K562 (cell line): ENCODE results near the gene SERPINB7. TPM values are rescaled to one million over a fixed set of nuclear protein-coding genes. Genes with fewer than 3 reads are reported as not detected.

ENCODE experiments used
- ATAC-seq: fragments of 200-7000 bp; cut with Tn5 transposase; 3 replicates; pipeline ENCODE4 v1.9.1; 2020; ENCODE audit warnings: moderate library complexity
- BruUV-seq: library from RNA; stranded (reverse); fragments of 400-500 nt; replicated peaks from 2 replicates; lab custom pipeline; 2021; lab: Mats Ljungman, UMichigan
- CTCF ChIA-PET: fragments of 300-600 bp; formaldehyde crosslinking; extraction: SDS; loops from one replicate; lab custom pipeline; 2021; ENCODE audit warnings: low intra/inter-chr PET ratio; lab: Yijun Ruan, JAX
- POLR2A ChIA-PET: fragments of 300-600, 350-650 bp; sonication (Branson Sonifier 250); formaldehyde crosslinking; extraction: SDS; loops from one replicate; lab custom pipeline; 2021; ENCODE audit warnings: antibody characterized with exemption, inconsistent platforms; lab: Yijun Ruan, JAX
- DNase-seq, 4 experiments: peaks; one replicate each; pipeline versions ENCODE4 v3.0.0 to v3.0.0-alpha.2; 2011 to 2018; ENCODE audit warnings: low spot score in 3 of 4, mixed read lengths in 3 of 4; ENCODE audit errors: extremely low read depth in 1 of 4
- FAIRE-seq: peaks from 2 replicates; lab custom pipeline; 2011; peaks lifted over from hg19 to GRCh38; lab: Jason Lieb, UNC
- H2AFZ ChIP-seq: 2 replicates; pipeline ENCODE4 v1.6.0; 2011; ENCODE audit warnings: low read depth, low read length, control low read depth, inconsistent platforms
- H3K27ac ChIP-seq: fragments of 200-600 bp; 3 replicates; pipeline ENCODE4 v1.8.0; 2011; ENCODE audit warnings: low read depth, mild to moderate bottlenecking, control low read depth, inconsistent platforms, low read length, moderate library complexity, mixed read lengths; ENCODE audit errors: extremely low read depth
- H3K27me3 ChIP-seq, 2 experiments: fragments of 300-600 bp in 1 of 2; 2 replicates in 1 of 2; 3 replicates in 1 of 2; pipeline versions ENCODE4 v1.6.0 to v1.8.0; 2011; ENCODE audit warnings: inconsistent platforms in 2 of 2, low read length in 2 of 2, mild to moderate bottlenecking in 1 of 2, mixed read lengths in 1 of 2, moderate library complexity in 1 of 2; ENCODE audit not compliant: control insufficient read depth in 2 of 2, insufficient read depth in 2 of 2
- H3K36me3 ChIP-seq: fragments of 300-600 bp; 3 replicates; pipeline ENCODE4 v1.8.0; 2011; ENCODE audit warnings: mild to moderate bottlenecking, low read length, inconsistent platforms; ENCODE audit not compliant: control insufficient read depth, insufficient read depth
- H3K4me1 ChIP-seq, 2 experiments: fragments of 200-600 bp in 1 of 2; replicated peaks in 1 of 2; 2 replicates in 1 of 2; 3 replicates in 1 of 2; pipeline versions ENCODE4 v1.5.1 to v1.8.0; 2011; ENCODE audit warnings: inconsistent platforms in 2 of 2, low read length in 2 of 2, mild to moderate bottlenecking in 1 of 2, mixed read lengths in 1 of 2, moderate library complexity in 1 of 2; ENCODE audit not compliant: control insufficient read depth in 2 of 2, insufficient read depth in 2 of 2
- H3K4me2 ChIP-seq: 2 replicates; pipeline ENCODE4 v1.6.1; 2011; ENCODE audit warnings: low read length, control low read depth, inconsistent platforms, mixed read lengths; ENCODE audit not compliant: insufficient read depth
- H3K4me3 ChIP-seq: fragments of 200-600 bp; sonication (generic), shearing (Covaris generic); 2 replicates; pipeline ENCODE4 v1.5.1; 2016; ENCODE audit warnings: control low read depth, inconsistent platforms
- H3K79me2 ChIP-seq: fragments of 200-600 bp; 3 replicates; pipeline ENCODE4 v1.8.0; 2011; ENCODE audit warnings: low read length, inconsistent platforms; ENCODE audit not compliant: control insufficient read depth, insufficient read depth
- H3K9ac ChIP-seq, 2 experiments: 2 replicates each; pipeline versions ENCODE4 v1.6.0 to v1.6.1; 2011; ENCODE audit warnings: low read depth in 2 of 2, low read length in 2 of 2, control low read depth in 1 of 2, inconsistent platforms in 1 of 2, mild to moderate bottlenecking in 1 of 2, mixed read lengths in 1 of 2; ENCODE audit not compliant: insufficient read depth in 1 of 2
- H3K9me1 ChIP-seq: one replicate; pipeline ENCODE4 v1.6.0; 2011; ENCODE audit warnings: inconsistent platforms, mild to moderate bottlenecking, low read length, moderate library complexity; ENCODE audit not compliant: control insufficient read depth, insufficient read depth
- H3K9me3 ChIP-seq: replicated peaks from 2 replicates; pipeline ENCODE4 v1.5.1; 2011; ENCODE audit warnings: low read depth, low read length, inconsistent platforms; ENCODE audit not compliant: control insufficient read depth, insufficient read depth
- H4K20me1 ChIP-seq: replicated peaks from 2 replicates; pipeline ENCODE4 v1.6.1; 2011; ENCODE audit warnings: low read length, inconsistent platforms, mixed read lengths; ENCODE audit not compliant: control insufficient read depth, insufficient read depth
- FOXA3 ChIP-seq, 2 experiments: fragments of 450-650 bp in 1 of 2; sonication (generic) in 1 of 2; formaldehyde crosslinking; IDR thresholded peaks in 1 of 2; conservative IDR thresholded peaks in 1 of 2; 2 replicates each; pipeline versions ENCODE4 v1.4.0 to v1.8.0; 2020 to 2022; ENCODE audit warnings: mild to moderate bottlenecking in 2 of 2, missing genetic modification reagents in 1 of 2
- KLF1 ChIP-seq: fragments of 450-650 bp; IDR thresholded peaks from 2 replicates; pipeline ENCODE4 v1.6.1; 2016; ENCODE audit warnings: missing genetic modification characterization, missing compliant biosample characterization
- SMARCC2 ChIP-seq: fragments of 450-650 bp; IDR thresholded peaks from 2 replicates; pipeline ENCODE4 v1.6.1; 2017; ENCODE audit warnings: antibody characterized with exemption, moderate library complexity, mild to moderate bottlenecking, low read depth
- TAF1 ChIP-seq: IDR thresholded peaks from 2 replicates; pipeline ENCODE4 v1.6.1; 2011; ENCODE audit warnings: mild to moderate bottlenecking, low read length, moderate library complexity; ENCODE audit not compliant: insufficient read depth, control insufficient read depth, severe bottlenecking; ENCODE audit errors: extremely low read depth
- ZEB2 ChIP-seq: fragments of 450-650 bp; IDR thresholded peaks from 2 replicates; pipeline ENCODE4 v1.6.1; 2016
- ZNF584 ChIP-seq: fragments of 200-800 bp; sonication (Bioruptor generic); IDR thresholded peaks from 2 replicates; pipeline ENCODE4 v1.6.1; 2016; ENCODE audit warnings: low read depth, mild to moderate bottlenecking, missing genetic modification characterization, missing compliant biosample characterization
- ZSCAN32 ChIP-seq: fragments of 450-650 bp; formaldehyde crosslinking; IDR thresholded peaks from 2 replicates; pipeline ENCODE4 v1.4.0; 2020; ENCODE audit warnings: mild to moderate bottlenecking, moderate library complexity
- WGBS: fragments of 100-300 bp; shearing (Covaris generic); methylation state at CpG from one replicate; pipeline ENCODE4 v1.1.6; 2016; ENCODE audit warnings: low coverage, mixed read lengths; ENCODE audit not compliant: insufficient coverage; ENCODE audit errors: missing lambda C conversion rate; 5-methylcytosine and 5-hydroxymethylcytosine counted together
- in situ Hi-C: fragments of 300-500 bp; cut with MboI; formaldehyde crosslinking; loops from 4 replicates; pipeline ENCODE4 v1.15.0; 2018; ENCODE audit warnings: inconsistent platforms, mixed read lengths
- intact Hi-C: fragments of 100-400 bp; cut with micrococcal nuclease; formaldehyde crosslinking; loops from 2 replicates; pipeline ENCODE4 v1.14.2; 2022
- polyA plus RNA-seq, 8 experiments: library from polyadenylated mRNA; depleted of rRNA in 4 of 8; stranded (reverse) in 5 of 8; unstranded in 3 of 8; fragments of >200 nt; fragmentation: Nextera tagmentation in 2 of 8; fragmentation: Illumina TruSeq in 1 of 8; extraction: Ambion mirVana in 2 of 8; extraction: Trizol in 1 of 8; gene quantifications; 2 replicates each; pipeline versions ENCODE4 v1.2.1 to v1.2.3, GENCODE V29; 2011 to 2014; ENCODE audit warnings: inconsistent platforms in 1 of 8, missing spikeins in 1 of 8
- total RNA-seq, 7 experiments: library from RNA; depleted of rRNA in 6 of 7; stranded (reverse); fragments of >200 nt in 6 of 7; fragmentation: Illumina TruSeq in 2 of 7; extraction: Trizol in 2 of 7; gene quantifications; 2 replicates each; pipeline versions ENCODE4 v1.2.1 to v1.2.3, GENCODE V29; 2011 to 2021; ENCODE audit warnings: low replicate concordance in 1 of 7
- TF ChIP-seq, protein P1 (sequence below), 2 experiments: IDR thresholded peaks in 1 of 2; conservative IDR thresholded peaks in 1 of 2; 2 replicates each; pipeline ENCODE4 v1.6.1; 2016; ENCODE audit warnings: low read depth in 2 of 2, mild to moderate bottlenecking in 1 of 2, missing compliant biosample characterization in 1 of 2, missing genetic modification characterization in 1 of 2, moderate library complexity in 1 of 2
- TF ChIP-seq, protein P2 (sequence below), 2 experiments: IDR thresholded peaks; 2 replicates each; pipeline ENCODE4 v1.6.1; 2011; ENCODE audit warnings: borderline replicate concordance in 1 of 2, control low read depth in 1 of 2, low read depth in 1 of 2, low read length in 1 of 2, mild to moderate bottlenecking in 1 of 2, mixed read lengths in 1 of 2, moderate library complexity in 1 of 2; ENCODE audit not compliant: insufficient read depth in 1 of 2, insufficient read length in 1 of 2, poor library complexity in 1 of 2, severe bottlenecking in 1 of 2; ENCODE audit errors: extremely low read depth in 1 of 2
- TF ChIP-seq, protein P3 (sequence below): fragments of 450-650 bp; IDR thresholded peaks from 2 replicates; pipeline ENCODE4 v1.7.0; 2016; ENCODE audit warnings: borderline replicate concordance

Gene SERPINB7
- total and polyA plus RNA-seq, 9 of the 15 experiments (the other 6 are each of a cell fraction or from before 2014, with no cell fraction given): not detected

DNA sequence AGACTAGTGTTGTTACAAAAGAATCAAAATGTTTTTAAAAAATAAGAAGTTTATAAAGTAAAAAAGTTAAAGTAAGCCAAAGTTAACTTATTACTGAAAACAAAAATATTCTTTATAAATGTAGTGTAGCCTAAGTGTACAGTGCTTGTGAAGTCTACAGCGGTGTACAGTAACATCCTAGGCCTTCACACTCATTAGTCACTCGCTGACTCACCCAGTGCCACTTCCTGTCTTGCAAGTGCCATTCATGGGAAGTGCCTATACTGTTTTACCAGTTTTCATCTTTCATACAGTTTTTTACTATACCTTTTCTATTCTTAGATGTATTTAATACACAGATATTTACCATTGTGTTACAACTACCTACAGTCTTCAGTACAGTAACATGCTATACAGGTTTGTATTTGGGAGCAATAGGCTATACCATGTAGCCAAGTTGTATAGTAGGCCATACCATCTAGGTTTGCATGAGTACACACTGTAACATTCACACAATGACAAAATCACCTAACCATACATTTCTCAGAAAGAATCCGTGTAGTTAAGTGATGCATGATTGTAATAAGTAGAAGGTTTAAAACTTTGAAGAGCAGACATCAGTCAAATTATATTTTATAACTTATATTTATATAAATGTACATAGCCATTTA is 13.4 kb downstream of the SERPINB7 start:
- H3K9ac ChIP-seq: no peak overlapping the region
- H2AFZ ChIP-seq: no peak overlapping the region
- BruUV-seq: no TSS peak
- no peak overlapping the region for H3K4me3 ChIP-seq
- intact Hi-C loops: no loop called here
- H3K27me3 ChIP-seq: no peaks in the 10 kb centered on the region
- WGBS: 0% methylated on average over 3 of the region's 3 CpGs
- ATAC-seq (no peak), FAIRE-seq (no peak)
- no peaks in the 10 kb centered on the region for H3K4me1 ChIP-seq
- no peak overlapping the region for H3K27ac ChIP-seq
- POLR2A ChIA-PET: no interaction called here
- TF ChIP-seq TAF1: no peak
- TF ChIP-seq FOXA3 (CRISPR knock-in tag; conservative IDR thresholded peaks at IDR 0.05 in 1 of 2, IDR thresholded peaks at IDR 0.05 in 1 of 2): no peak
- TF ChIP-seq, protein P1, sequence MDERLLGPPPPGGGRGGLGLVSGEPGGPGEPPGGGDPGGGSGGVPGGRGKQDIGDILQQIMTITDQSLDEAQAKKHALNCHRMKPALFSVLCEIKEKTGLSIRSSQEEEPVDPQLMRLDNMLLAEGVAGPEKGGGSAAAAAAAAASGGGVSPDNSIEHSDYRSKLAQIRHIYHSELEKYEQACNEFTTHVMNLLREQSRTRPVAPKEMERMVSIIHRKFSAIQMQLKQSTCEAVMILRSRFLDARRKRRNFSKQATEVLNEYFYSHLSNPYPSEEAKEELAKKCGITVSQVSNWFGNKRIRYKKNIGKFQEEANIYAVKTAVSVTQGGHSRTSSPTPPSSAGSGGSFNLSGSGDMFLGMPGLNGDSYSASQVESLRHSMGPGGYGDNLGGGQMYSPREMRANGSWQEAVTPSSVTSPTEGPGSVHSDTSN (CRISPR knock-in tag; IDR thresholded peaks at IDR 0.05; ENCODE audit: low read depth): no peak
- TF ChIP-seq, protein P1 (tag; conservative IDR thresholded peaks at IDR 0.05; ENCODE audit: low read depth): no peak
- TF ChIP-seq KLF1 (tag): no peak
- TF ChIP-seq ZSCAN32 (CRISPR knock-in tag): no peak
- TF ChIP-seq SMARCC2: no peak
- no peak for TF ChIP-seq ZNF584 (CRISPR knock-in tag)
- TF ChIP-seq, protein P2, sequence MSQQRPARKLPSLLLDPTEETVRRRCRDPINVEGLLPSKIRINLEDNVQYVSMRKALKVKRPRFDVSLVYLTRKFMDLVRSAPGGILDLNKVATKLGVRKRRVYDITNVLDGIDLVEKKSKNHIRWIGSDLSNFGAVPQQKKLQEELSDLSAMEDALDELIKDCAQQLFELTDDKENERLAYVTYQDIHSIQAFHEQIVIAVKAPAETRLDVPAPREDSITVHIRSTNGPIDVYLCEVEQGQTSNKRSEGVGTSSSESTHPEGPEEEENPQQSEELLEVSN (IDR thresholded peaks at IDR 0.05; ENCODE audit: borderline replicate concordance in 1 of 2, extremely low read depth in 1 of 2, insufficient read depth in 1 of 2, insufficient read length in 1 of 2, low read depth in 1 of 2, low read length in 1 of 2, poor library complexity in 1 of 2, severe bottlenecking in 1 of 2): no peak
- no peak for TF ChIP-seq ZEB2
- TF ChIP-seq, protein P3, sequence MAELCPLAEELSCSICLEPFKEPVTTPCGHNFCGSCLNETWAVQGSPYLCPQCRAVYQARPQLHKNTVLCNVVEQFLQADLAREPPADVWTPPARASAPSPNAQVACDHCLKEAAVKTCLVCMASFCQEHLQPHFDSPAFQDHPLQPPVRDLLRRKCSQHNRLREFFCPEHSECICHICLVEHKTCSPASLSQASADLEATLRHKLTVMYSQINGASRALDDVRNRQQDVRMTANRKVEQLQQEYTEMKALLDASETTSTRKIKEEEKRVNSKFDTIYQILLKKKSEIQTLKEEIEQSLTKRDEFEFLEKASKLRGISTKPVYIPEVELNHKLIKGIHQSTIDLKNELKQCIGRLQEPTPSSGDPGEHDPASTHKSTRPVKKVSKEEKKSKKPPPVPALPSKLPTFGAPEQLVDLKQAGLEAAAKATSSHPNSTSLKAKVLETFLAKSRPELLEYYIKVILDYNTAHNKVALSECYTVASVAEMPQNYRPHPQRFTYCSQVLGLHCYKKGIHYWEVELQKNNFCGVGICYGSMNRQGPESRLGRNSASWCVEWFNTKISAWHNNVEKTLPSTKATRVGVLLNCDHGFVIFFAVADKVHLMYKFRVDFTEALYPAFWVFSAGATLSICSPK: no peak
- TF ChIP-seq, all 486 proteins: peak for 0
- Histone ChIP-seq H3K9me1 (no peaks in the 10 kb centered on the region), H3K4me2 (no peak overlapping the region), H3K36me3 (no peaks in the 10 kb centered on the region), H3K79me2 (no peaks in the 10 kb centered on the region), H3K9me3 (no peaks in the 10 kb centered on the region), H4K20me1 (no peaks in the 10 kb centered on the region)
- DNase-seq: no peak
- in situ Hi-C loops: no loop called here
- CTCF ChIA-PET: no interaction called here
